ENCODE data around the gene MAG. TPM values are rescaled to one million over a fixed set of nuclear protein-coding genes. Genes with fewer than 3 reads are reported as not detected.
A peak's percentile ranks its signal among the peaks of the same experiment; 100 is the strongest.

The MAG gene
- total and polyA plus RNA-seq, 9 of the 15 experiments (the other 6 are each of a cell fraction or from before 2014, with no cell fraction given), result 0.11 to 10.0 (median 1.6) TPM

DNA sequence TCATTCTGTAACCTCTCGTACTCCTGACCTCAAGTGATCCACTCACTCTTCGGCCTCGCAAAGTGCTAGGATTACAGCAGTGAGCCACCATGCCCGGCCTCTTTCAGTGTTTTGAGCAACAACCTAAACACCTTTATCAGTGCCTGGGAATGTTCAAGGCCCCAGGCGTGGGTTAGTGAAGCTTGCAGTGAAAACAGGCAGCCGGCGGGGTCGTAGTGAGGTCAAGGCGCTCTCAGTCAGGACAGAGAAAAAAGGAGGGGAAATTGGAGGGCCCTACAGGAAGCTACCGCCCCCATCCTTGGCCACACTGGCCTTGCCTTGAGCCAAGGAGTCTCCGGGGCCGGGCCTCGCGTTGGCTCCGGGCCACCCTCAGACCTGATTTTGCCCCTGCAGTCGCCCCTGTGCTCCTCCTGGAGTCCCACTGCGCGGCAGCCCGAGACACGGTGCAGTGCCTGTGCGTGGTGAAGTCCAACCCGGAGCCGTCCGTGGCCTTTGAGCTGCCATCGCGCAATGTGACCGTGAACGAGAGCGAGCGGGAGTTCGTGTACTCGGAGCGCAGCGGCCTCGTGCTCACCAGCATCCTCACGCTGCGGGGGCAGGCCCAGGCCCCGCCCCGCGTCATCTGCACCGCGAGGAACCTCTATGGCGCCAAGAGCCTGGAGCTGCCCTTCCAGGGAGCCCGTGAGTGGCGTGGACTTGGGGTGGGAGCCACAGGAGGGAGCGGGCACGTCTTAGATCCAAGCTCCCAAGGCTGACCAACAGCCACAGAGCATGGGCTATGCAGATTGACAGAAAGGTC is 17.7 kb downstream of the MAG start (continued):
- TF ChIP-seq, protein P1, sequence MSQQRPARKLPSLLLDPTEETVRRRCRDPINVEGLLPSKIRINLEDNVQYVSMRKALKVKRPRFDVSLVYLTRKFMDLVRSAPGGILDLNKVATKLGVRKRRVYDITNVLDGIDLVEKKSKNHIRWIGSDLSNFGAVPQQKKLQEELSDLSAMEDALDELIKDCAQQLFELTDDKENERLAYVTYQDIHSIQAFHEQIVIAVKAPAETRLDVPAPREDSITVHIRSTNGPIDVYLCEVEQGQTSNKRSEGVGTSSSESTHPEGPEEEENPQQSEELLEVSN (IDR thresholded peaks at IDR 0.05; ENCODE audit: borderline replicate concordance in 1 of 2, extremely low read depth in 1 of 2, insufficient read depth in 1 of 2, insufficient read length in 1 of 2, low read depth in 1 of 2, low read length in 1 of 2, poor library complexity in 1 of 2, severe bottlenecking in 1 of 2), result peak; percentile 98 to 99
- TF ChIP-seq SIRT6 (IDR thresholded peaks at IDR 0.05; ENCODE audit: low read depth, low read length), result no peak
- TF ChIP-seq CBX3 (IDR thresholded peaks at IDR 0.05; ENCODE audit: borderline replicate concordance in 1 of 2, low read length in 2 of 2), result peak in 1 of 2 experiments; percentile 68; a peak in 1 of 3 replicates
- TF ChIP-seq, protein P2, sequence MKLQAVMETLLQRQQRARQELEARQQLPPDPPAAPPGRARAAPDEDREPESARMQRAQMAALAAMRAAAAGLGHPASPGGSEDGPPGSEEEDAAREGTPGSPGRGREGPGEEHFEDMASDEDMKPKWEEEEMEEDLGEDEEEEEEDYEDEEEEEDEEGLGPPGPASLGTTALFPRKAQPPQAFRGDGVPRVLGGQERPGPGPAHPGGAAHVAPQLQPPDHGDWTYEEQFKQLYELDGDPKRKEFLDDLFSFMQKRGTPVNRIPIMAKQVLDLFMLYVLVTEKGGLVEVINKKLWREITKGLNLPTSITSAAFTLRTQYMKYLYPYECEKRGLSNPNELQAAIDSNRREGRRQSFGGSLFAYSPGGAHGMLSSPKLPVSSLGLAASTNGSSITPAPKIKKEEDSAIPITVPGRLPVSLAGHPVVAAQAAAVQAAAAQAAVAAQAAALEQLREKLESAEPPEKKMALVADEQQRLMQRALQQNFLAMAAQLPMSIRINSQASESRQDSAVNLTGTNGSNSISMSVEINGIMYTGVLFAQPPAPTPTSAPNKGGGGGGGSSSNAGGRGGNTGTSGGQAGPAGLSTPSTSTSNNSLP (IDR thresholded peaks at IDR 0.05; ENCODE audit: borderline replicate concordance, low read depth, low read length), result no peak
- peak; percentile 66; the same call in 1 of the 2 replicates for TF ChIP-seq ZBTB7A (IDR thresholded peaks at IDR 0.05; ENCODE audit: borderline replicate concordance, control insufficient read depth, low read depth, low read length)
- no peak for TF ChIP-seq C11orf30 (IDR thresholded peaks at IDR 0.05; ENCODE audit: low read depth)
- no peak for TF ChIP-seq JUNB (CRISPR knock-in tag; conservative IDR thresholded peaks at IDR 0.05)
- TF ChIP-seq ZFP36 (IDR thresholded peaks at IDR 0.05; ENCODE audit: low read depth, low read length, partially characterized antibody), result no peak
- TF ChIP-seq IRF2 (CRISPR knock-in tag; IDR thresholded peaks at IDR 0.05), result 0 out of 2 replicates have a peak, but pooled peaks have one; percentile 14
- TF ChIP-seq MAFG (tag; conservative IDR thresholded peaks at IDR 0.05), result no peak
- 0 out of 2 replicates have a peak, but pooled peaks have one; percentile 39 for TF ChIP-seq ZNF347 (CRISPR knock-in tag; IDR thresholded peaks at IDR 0.05; ENCODE audit: low read depth)
- TF ChIP-seq POLR3A (IDR thresholded peaks at IDR 0.05; ENCODE audit: borderline replicate concordance, extremely low read depth, insufficient read depth, insufficient read length), result no peak
- peak; percentile 8; the same call in 1 of the 2 replicates for TF ChIP-seq CBFA2T3 (IDR thresholded peaks at IDR 0.05)
- TF ChIP-seq, protein P3, sequence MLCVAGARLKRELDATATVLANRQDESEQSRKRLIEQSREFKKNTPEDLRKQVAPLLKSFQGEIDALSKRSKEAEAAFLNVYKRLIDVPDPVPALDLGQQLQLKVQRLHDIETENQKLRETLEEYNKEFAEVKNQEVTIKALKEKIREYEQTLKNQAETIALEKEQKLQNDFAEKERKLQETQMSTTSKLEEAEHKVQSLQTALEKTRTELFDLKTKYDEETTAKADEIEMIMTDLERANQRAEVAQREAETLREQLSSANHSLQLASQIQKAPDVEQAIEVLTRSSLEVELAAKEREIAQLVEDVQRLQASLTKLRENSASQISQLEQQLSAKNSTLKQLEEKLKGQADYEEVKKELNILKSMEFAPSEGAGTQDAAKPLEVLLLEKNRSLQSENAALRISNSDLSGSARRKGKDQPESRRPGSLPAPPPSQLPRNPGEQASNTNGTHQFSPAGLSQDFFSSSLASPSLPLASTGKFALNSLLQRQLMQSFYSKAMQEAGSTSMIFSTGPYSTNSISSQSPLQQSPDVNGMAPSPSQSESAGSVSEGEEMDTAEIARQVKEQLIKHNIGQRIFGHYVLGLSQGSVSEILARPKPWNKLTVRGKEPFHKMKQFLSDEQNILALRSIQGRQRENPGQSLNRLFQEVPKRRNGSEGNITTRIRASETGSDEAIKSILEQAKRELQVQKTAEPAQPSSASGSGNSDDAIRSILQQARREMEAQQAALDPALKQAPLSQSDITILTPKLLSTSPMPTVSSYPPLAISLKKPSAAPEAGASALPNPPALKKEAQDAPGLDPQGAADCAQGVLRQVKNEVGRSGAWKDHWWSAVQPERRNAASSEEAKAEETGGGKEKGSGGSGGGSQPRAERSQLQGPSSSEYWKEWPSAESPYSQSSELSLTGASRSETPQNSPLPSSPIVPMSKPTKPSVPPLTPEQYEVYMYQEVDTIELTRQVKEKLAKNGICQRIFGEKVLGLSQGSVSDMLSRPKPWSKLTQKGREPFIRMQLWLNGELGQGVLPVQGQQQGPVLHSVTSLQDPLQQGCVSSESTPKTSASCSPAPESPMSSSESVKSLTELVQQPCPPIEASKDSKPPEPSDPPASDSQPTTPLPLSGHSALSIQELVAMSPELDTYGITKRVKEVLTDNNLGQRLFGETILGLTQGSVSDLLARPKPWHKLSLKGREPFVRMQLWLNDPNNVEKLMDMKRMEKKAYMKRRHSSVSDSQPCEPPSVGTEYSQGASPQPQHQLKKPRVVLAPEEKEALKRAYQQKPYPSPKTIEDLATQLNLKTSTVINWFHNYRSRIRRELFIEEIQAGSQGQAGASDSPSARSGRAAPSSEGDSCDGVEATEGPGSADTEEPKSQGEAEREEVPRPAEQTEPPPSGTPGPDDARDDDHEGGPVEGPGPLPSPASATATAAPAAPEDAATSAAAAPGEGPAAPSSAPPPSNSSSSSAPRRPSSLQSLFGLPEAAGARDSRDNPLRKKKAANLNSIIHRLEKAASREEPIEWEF (CRISPR knock-in tag; IDR thresholded peaks at IDR 0.05), result peak; percentile 73; the same call in 1 of the 2 replicates
- no peak for TF ChIP-seq CHD4 (IDR thresholded peaks at IDR 0.05; ENCODE audit: insufficient read depth, insufficient replicate concordance, low read depth, low read length, poor library complexity, severe bottlenecking)
- TF ChIP-seq NR4A1 (CRISPR knock-in tag; IDR thresholded peaks at IDR 0.05), result no peak; the same call in 1 of the 2 replicates
- peak; percentile 94 for TF ChIP-seq NR4A1 (tag; IDR thresholded peaks at IDR 0.05)

Measured in K562 (cell line).